Retinal pigment epithelial cell (primary cell): Measurements from ENCODE around the gene SYNM.
"Not testable (repeated sequence)": the region's sequence is repeated elsewhere in the genome, so short reads cannot be mapped to it uniquely, and the experiment has no call there.

Experiments
- DNase-seq: peaks from one replicate; pipeline ENCODE4 v3.0.0-alpha.2; 2010; ENCODE audit warnings: low read depth
- H3K4me3 ChIP-seq: 2 replicates; pipeline ENCODE4 v1.5.1; 2011; ENCODE audit warnings: mild to moderate bottlenecking, low read length, control low read depth, moderate library complexity
- TF ChIP-seq, protein P1 (sequence below): conservative IDR thresholded peaks from 2 replicates; pipeline ENCODE4 v1.5.1; 2011; ENCODE audit warnings: low read depth, low read length, control low read depth, inconsistent platforms

The SYNM gene

DNA sequence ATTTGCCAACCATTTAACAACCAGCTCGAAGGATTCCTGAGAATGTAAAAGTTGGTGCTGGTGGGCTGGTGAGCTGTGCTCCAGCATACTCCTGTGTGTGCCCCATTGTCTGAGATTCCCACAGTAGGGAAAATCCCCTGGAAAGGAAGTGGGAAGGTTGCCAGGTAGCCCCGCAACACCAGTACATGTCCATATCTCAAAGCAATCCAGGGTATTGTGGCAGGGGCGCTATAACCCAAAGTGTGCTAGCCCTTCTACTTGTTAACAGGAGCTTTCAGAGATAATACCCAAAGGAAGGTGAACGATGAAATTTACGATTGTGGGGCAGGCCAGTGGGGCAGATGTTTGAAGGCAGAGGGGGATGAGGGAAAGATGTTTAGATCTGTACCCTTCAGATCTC lies 42.7 kb upstream of the SYNM start:
- no peak overlapping the region for H3K4me3 ChIP-seq
- TF ChIP-seq, protein P1, sequence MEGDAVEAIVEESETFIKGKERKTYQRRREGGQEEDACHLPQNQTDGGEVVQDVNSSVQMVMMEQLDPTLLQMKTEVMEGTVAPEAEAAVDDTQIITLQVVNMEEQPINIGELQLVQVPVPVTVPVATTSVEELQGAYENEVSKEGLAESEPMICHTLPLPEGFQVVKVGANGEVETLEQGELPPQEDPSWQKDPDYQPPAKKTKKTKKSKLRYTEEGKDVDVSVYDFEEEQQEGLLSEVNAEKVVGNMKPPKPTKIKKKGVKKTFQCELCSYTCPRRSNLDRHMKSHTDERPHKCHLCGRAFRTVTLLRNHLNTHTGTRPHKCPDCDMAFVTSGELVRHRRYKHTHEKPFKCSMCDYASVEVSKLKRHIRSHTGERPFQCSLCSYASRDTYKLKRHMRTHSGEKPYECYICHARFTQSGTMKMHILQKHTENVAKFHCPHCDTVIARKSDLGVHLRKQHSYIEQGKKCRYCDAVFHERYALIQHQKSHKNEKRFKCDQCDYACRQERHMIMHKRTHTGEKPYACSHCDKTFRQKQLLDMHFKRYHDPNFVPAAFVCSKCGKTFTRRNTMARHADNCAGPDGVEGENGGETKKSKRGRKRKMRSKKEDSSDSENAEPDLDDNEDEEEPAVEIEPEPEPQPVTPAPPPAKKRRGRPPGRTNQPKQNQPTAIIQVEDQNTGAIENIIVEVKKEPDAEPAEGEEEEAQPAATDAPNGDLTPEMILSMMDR = no peak
- DNase-seq = no peak

DNA sequence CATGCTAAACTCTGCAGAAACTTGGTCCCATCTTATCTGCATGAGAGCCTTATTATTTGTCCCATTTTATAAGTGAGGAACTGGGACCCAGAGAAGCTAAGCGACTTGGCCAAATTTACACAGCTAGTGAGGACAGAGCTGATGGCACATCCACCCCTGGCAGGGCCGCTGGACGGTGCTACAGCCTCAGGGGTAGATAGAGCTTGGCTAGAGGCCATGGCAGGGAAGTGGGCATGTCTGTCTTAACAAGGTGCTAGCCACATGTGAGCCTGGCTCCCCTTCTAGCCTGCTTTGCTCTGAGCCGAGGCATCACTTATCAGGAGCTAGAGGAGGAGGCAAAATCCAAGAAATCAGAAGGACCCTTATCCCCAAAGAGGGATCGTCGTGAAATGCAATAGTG lies 36.7 kb upstream of the SYNM start:
- TF ChIP-seq, protein P1 = no peak
- no peak overlapping the region for H3K4me3 ChIP-seq
- no peak for DNase-seq

DNA sequence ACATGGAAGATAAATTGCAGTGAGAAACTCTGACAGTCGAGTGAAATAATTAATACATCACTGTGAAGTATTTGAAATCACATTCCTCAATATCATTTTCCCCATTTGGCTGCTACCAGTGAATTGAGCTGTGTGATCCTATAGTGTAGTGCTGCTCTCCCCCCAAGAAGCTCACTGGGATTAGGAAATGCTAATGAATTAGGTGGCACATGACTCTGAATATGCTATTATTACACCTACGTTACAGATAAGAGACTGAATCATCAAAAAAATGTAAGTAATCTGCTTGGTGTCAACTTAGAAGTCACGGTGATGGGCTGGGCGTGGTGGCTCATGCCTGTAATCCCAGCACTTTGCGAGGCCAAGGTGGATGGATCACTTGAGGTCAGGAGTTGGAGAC lies 34.7 kb upstream of the SYNM start:
- H3K4me3 ChIP-seq = no peak overlapping the region
- no peak for DNase-seq
- TF ChIP-seq, protein P1 = no peak

DNA sequence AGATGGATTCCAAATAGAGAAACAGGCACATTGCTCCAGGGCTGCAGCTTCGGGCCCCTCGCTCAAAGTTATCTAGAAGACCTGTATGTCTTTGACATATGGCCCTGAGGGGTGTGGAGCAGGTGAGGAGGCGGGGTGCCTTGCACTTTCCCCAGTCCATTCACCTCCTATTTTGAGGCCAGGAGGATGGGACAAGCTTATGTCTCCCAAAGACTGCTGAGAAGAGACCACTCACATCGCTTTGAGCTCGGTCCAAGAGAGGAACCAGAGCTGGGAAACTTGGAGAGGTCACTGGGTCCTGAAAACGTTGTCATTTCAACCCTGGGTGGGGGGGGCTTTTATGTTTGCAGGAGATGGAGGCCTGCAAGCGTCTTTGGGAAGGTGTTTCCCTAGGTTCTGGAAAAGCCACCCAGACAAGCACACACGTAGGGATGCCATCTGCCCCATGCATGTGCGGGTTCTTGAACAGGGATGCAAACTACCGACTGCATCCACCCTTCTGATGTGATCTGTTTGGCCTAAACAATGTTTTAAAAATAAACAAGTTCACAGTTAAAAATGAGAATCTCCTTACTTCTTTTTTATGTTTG lies 33.7 kb upstream of the SYNM start:
- no peak for DNase-seq
- TF ChIP-seq, protein P1 = no peak

DNA sequence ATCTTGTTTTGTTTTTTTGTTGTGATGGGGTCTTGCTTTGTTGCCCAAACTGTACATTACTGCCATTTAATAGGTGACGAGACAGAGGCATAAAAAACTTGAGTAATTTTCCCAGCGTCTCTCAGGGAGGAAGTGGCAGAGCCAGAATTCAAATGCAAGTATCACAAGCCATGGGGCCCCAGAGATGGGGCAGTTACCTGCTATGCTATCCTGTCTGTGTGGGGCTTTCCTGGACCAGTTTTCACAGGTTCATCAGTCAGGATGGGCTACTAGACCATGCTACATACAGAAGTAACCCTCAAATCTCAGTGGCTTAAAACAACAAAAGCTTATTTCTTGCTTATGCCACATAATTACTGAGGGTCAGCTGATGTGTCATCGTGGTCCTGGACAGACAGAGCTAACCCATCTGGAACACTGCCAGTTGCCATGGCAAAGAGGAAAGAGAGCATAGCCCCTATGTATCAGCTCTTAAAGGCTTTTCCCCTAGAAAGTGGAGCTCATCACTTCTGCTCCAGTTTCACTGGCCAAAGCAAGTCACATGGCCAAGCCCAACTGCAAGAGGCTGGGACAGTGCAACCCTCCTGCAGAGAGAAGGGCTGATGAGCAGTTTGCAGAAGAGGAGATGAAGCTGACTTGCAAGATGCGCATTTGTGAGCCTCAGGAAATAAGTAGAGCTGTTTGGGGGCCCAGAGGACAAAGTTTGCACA lies 31.7 kb upstream of the SYNM start:
- no peak for DNase-seq
- no peak overlapping the region for H3K4me3 ChIP-seq
- TF ChIP-seq, protein P1 = no peak

More for the DNA sequence above, 33.7 kb upstream of the SYNM start:
- no peak overlapping the region for H3K4me3 ChIP-seq

DNA sequence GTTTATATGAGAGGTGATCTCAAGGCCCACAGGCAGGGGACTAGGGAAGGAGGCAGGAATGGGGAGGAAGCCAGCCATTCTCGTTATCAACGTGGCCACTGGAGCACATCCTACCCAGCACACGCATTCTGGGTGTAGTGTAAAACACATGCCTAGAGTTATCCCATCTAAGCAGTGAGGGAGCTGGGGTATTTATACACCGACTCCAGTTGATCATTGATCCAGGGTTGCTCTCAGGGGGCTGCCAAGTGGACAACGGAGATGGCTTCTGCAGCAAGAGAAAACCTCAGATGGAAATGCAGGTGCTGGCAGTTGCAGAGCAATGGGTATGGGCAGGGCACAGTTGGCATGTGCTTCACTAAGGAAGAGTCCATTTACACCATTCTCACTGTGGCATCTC lies 30.4 kb upstream of the SYNM start:
- TF ChIP-seq, protein P1 = no peak
- no peak for DNase-seq
- no peak overlapping the region for H3K4me3 ChIP-seq

DNA sequence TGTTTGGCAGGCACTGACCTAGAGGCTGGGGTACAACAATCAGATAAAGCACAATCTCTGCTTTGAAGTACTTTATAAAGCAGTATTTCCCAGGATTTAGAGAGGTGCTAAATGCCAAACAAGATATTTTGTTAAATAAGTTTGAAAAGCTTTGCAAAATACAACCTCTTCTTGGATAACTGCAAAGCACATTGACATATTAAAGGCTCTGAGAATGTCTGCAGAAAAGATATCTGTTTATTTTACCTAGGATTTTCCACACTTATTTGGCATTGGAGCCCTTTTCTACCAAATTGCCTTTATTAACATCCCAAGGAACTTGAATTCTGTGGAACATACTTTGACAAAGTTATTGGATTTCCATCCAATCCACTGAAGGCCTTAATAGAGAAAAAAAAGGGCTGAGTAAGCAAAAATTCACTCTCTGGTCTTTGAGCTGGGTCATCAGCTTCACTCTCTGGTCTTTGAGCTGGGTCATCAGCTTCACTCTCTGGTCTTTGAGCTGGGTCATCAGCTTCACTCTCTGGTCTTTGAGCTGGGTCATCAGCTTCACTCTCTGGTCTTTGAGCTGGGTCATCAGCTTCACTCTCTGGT lies 29.7 kb upstream of the SYNM start:
- DNase-seq = not testable (repeated sequence)

More for the DNA sequence above, 29.7 kb upstream of the SYNM start:
- not testable (repeated sequence) for H3K4me3 ChIP-seq
